HepG2 (cell line): Measurements from ENCODE around the gene DISP2. TPM values are rescaled to one million over a fixed set of nuclear protein-coding genes. Genes with fewer than 3 reads are reported as not detected.

Source experiments
- CBFB ChIP-seq: sonication (generic); formaldehyde crosslinking; IDR thresholded peaks from 2 replicates; pipeline ENCODE4 v1.4.0; 2020; ENCODE audit warnings: missing genetic modification reagents
- CSRNP1 ChIP-seq: sonication (generic); formaldehyde crosslinking; IDR thresholded peaks from 2 replicates; pipeline ENCODE4 v1.8.1; 2023; ENCODE audit warnings: mild to moderate bottlenecking, missing genetic modification reagents
- CSRNP2 ChIP-seq: sonication (generic); formaldehyde crosslinking; conservative IDR thresholded peaks from 2 replicates; pipeline ENCODE4 v1.8.0; 2022; ENCODE audit warnings: low read depth, missing genetic modification reagents
- FLYWCH1 ChIP-seq: sonication (generic); formaldehyde crosslinking; IDR thresholded peaks from 2 replicates; pipeline ENCODE4 v1.8.1; 2023; ENCODE audit warnings: mild to moderate bottlenecking, missing genetic modification reagents
- HNF4A ChIP-seq: sonication (generic); formaldehyde crosslinking; IDR thresholded peaks from 2 replicates; pipeline ENCODE4 v1.4.0; 2020; ENCODE audit warnings: missing genetic modification reagents
- KDM3A ChIP-seq: IDR thresholded peaks from 2 replicates; pipeline ENCODE4 v1.6.1; 2018; ENCODE audit warnings: low read depth, missing compliant biosample characterization
- MEIS2 ChIP-seq: sonication (generic); formaldehyde crosslinking; IDR thresholded peaks from 2 replicates; pipeline ENCODE4 v1.9.0; 2021; ENCODE audit warnings: mild to moderate bottlenecking, missing genetic modification reagents
- MYNN ChIP-seq: sonication (generic); formaldehyde crosslinking; IDR thresholded peaks from 2 replicates; pipeline ENCODE4 v1.4.0; 2020; ENCODE audit warnings: mild to moderate bottlenecking, low read depth, missing genetic modification reagents
- NBN ChIP-seq: fragments of 450-650 bp; conservative IDR thresholded peaks from 2 replicates; pipeline ENCODE4 v1.6.1; 2017
- ONECUT2 ChIP-seq: sonication (generic); formaldehyde crosslinking; IDR thresholded peaks from 2 replicates; pipeline ENCODE4 v1.4.0; 2020; ENCODE audit warnings: missing genetic modification reagents
- POGZ ChIP-seq: sonication (generic); formaldehyde crosslinking; IDR thresholded peaks from 2 replicates; pipeline ENCODE4 v1.4.0; 2020; ENCODE audit warnings: mild to moderate bottlenecking, missing genetic modification reagents
- POLR2AphosphoS2 ChIP-seq: IDR thresholded peaks from 2 replicates; pipeline ENCODE4 v1.6.1; 2011; ENCODE audit warnings: low read depth, low read length, improper control_type of control experiment
- SMC3 ChIP-seq: IDR thresholded peaks from 2 replicates; pipeline ENCODE4 v1.6.1; 2011; ENCODE audit warnings: low read length, improper control_type of control experiment
- TFDP1 ChIP-seq: IDR thresholded peaks from 2 replicates; pipeline ENCODE4 v1.6.1; 2016; ENCODE audit warnings: missing compliant biosample characterization, missing genetic modification reagents, borderline replicate concordance
- XRCC5 ChIP-seq: fragments of 200-400 bp; formaldehyde crosslinking; optimal IDR thresholded peaks from 2 replicates; pipeline ENCODE3; 2017; ENCODE audit warnings: mild to moderate bottlenecking, low read length
- ZBTB3 ChIP-seq: sonication (generic); formaldehyde crosslinking; IDR thresholded peaks from 2 replicates; pipeline ENCODE4 v1.4.0; 2020; ENCODE audit warnings: low read depth, mild to moderate bottlenecking, moderate library complexity, missing genetic modification reagents, borderline replicate concordance
- ZC3H13 ChIP-seq: sonication (generic); formaldehyde crosslinking; IDR thresholded peaks from 2 replicates; pipeline ENCODE4 v1.8.1; 2023; ENCODE audit warnings: mild to moderate bottlenecking, missing genetic modification reagents, moderate library complexity
- ZNF382 ChIP-seq: sonication (generic); formaldehyde crosslinking; IDR thresholded peaks from 2 replicates; pipeline ENCODE4 v1.5.0; 2020; ENCODE audit warnings: missing genetic modification reagents, mild to moderate bottlenecking, borderline replicate concordance
- ZNF432 ChIP-seq: sonication (generic); formaldehyde crosslinking; IDR thresholded peaks from 2 replicates; pipeline ENCODE4 v1.5.0; 2020; ENCODE audit warnings: missing genetic modification reagents, mild to moderate bottlenecking, borderline replicate concordance
- ZNF674 ChIP-seq: sonication (generic); formaldehyde crosslinking; IDR thresholded peaks from 2 replicates; pipeline ENCODE4 v1.5.0; 2020; ENCODE audit warnings: low read depth, mild to moderate bottlenecking, missing genetic modification reagents
- ZNF724P ChIP-seq: sonication (generic); formaldehyde crosslinking; IDR thresholded peaks from 2 replicates; pipeline ENCODE4 v1.8.0; 2022; ENCODE audit warnings: missing genetic modification reagents, borderline replicate concordance
- ZNF746 ChIP-seq: sonication (generic); formaldehyde crosslinking; IDR thresholded peaks from 2 replicates; pipeline ENCODE4 v1.8.0; 2022; ENCODE audit warnings: mild to moderate bottlenecking, missing genetic modification reagents
- ZNF749 ChIP-seq: sonication (generic); formaldehyde crosslinking; IDR thresholded peaks from 2 replicates; pipeline ENCODE4 v1.8.0; 2022; ENCODE audit warnings: mild to moderate bottlenecking, missing genetic modification reagents, moderate library complexity, borderline replicate concordance
- ZNF816 ChIP-seq: sonication (generic); formaldehyde crosslinking; IDR thresholded peaks from 2 replicates; pipeline ENCODE4 v1.8.0; 2022; ENCODE audit warnings: missing genetic modification reagents, mild to moderate bottlenecking, borderline replicate concordance
- ZNF878 ChIP-seq: sonication (generic); formaldehyde crosslinking; IDR thresholded peaks from 2 replicates; pipeline ENCODE4 v1.8.1; 2023; ENCODE audit warnings: mild to moderate bottlenecking, missing genetic modification reagents, moderate library complexity
- ZSCAN12 ChIP-seq: sonication (generic); formaldehyde crosslinking; IDR thresholded peaks from 2 replicates; pipeline ENCODE4 v1.9.0; 2021; ENCODE audit warnings: mild to moderate bottlenecking, missing genetic modification reagents
- polyA plus RNA-seq, 8 experiments: library from polyadenylated mRNA; depleted of rRNA in 3 of 8; stranded (reverse) in 7 of 8; unstranded in 1 of 8; fragments of >200 nt; fragmentation: Illumina TruSeq in 4 of 8; extraction: Trizol in 4 of 8; gene quantifications; 2 replicates each; pipeline versions ENCODE4 v1.2.1 to v1.2.3, GENCODE V29; 2011 to 2016; ENCODE audit warnings: low read depth in 4 of 8, missing spikeins in 1 of 8, mixed read lengths in 1 of 8; ENCODE audit not compliant: insufficient read depth in 1 of 8
- total RNA-seq, 5 experiments: library from RNA; depleted of rRNA; stranded (reverse); fragments of >200 nt; fragmentation: Illumina TruSeq; extraction: Trizol; gene quantifications; 2 replicates each; pipeline ENCODE4 v1.2.3, GENCODE V29; 2016; ENCODE audit warnings: low read depth in 1 of 5

Gene DISP2
- total and polyA plus RNA-seq, 2 of the 13 experiments (the other 11 are each of a cell fraction or from before 2014, with no cell fraction given), result 0.09 to 0.32 TPM

GRCh38 chr15:40367686-40368611 lies 9.9 kb downstream of the DISP2 start (continued):
- TF ChIP-seq NBN, result no peak
- TF ChIP-seq KDM3A (CRISPR knock-in tag), result no peak
- peak; percentile 89 for TF ChIP-seq XRCC5
- no peak; the same call in 1 of the 2 replicates for TF ChIP-seq ZNF816 (CRISPR knock-in tag)
- 0 out of 2 replicates have a peak, but pooled peaks have one; percentile 43 for TF ChIP-seq POGZ (CRISPR knock-in tag)
- TF ChIP-seq SMC3, result peak; percentile 30; the same call in 1 of the 2 replicates
- peak; percentile 70 for TF ChIP-seq CBFB (CRISPR knock-in tag)
- TF ChIP-seq ZC3H13, result peak; percentile 94
- 0 out of 2 replicates have a peak, but pooled peaks have one; percentile 82 for TF ChIP-seq ZNF674 (CRISPR knock-in tag)
- TF ChIP-seq CSRNP2 (CRISPR knock-in tag), result peak; percentile 78
- TF ChIP-seq TFDP1 (CRISPR knock-in tag), result peak; percentile 96
- peak; percentile 74; the same call in 1 of the 2 replicates for TF ChIP-seq ZNF746 (CRISPR knock-in tag)
- peak; percentile 95; the same call in 1 of the 2 replicates for TF ChIP-seq ZNF724P (CRISPR knock-in tag)
- TF ChIP-seq CSRNP1 (CRISPR knock-in tag), result peak; percentile 84
- TF ChIP-seq ONECUT2, result peak; percentile 70
- peak; percentile 97 for TF ChIP-seq ZSCAN12 (CRISPR knock-in tag)
- no peak for TF ChIP-seq POLR2AphosphoS2
- TF ChIP-seq ZNF382, result no peak
- TF ChIP-seq MYNN (CRISPR knock-in tag), result peak; percentile 86; the same call in 1 of the 2 replicates
- 0 out of 2 replicates have a peak, but pooled peaks have one; percentile 5 for TF ChIP-seq HNF4A (CRISPR knock-in tag)
- TF ChIP-seq FLYWCH1 (CRISPR knock-in tag), result no peak; the same call in 1 of the 2 replicates
- peak; percentile 97 for TF ChIP-seq ZNF749
- no peak for TF ChIP-seq ZNF878 (CRISPR knock-in tag)
- TF ChIP-seq MEIS2 (CRISPR knock-in tag), result peak; percentile 83
- TF ChIP-seq ZBTB3 (CRISPR knock-in tag), result peak; percentile 76; the same call in 1 of the 2 replicates
- TF ChIP-seq ZNF432 (CRISPR knock-in tag), result no peak
